Thoracic aorta (tissue), 2 donors: ENCODE data around the gene ANKRD24. TPM values are rescaled to one million over a fixed set of nuclear protein-coding genes. Genes with fewer than 3 reads are reported as not detected.
A peak's percentile ranks its signal among the peaks of the same experiment; 100 is the strongest.

Source experiments
- ATAC-seq: fragments of 150-250 bp; one replicate; pipeline ENCODE4 v1.8.0; 2017; ENCODE audit warnings: low read depth; ENCODE audit not compliant: insufficient number of reproducible peaks, low FRiP score
- DNase-seq: peaks from one replicate; pipeline ENCODE4 v3.0.0-alpha.2; 2020; ENCODE audit warnings: low spot score
- H3K27ac ChIP-seq, 2 donors: fragments of 200-600 bp; sonication (generic); 1 replicate in 1 of 2; 2 replicates in 1 of 2; pipeline ENCODE4 v1.5.1; 2016; ENCODE audit warnings: mild to moderate bottlenecking in 2 of 2, moderate library complexity in 2 of 2
- H3K27me3 ChIP-seq: fragments of 200-600 bp; sonication (generic); replicated peaks from 2 replicates; pipeline ENCODE4 v1.6.0; 2016; ENCODE audit warnings: mild to moderate bottlenecking; ENCODE audit not compliant: insufficient read depth
- H3K36me3 ChIP-seq: fragments of 200-600 bp; sonication (generic); one replicate; pipeline ENCODE4 v1.5.1; 2016
- H3K4me1 ChIP-seq, 2 donors: fragments of 200-600 bp; sonication (generic); 1 replicate in 1 of 2; 2 replicates in 1 of 2; pipeline versions ENCODE4 v1.5.1 to v1.6.0; 2016; ENCODE audit warnings: low read depth in 2 of 2, mild to moderate bottlenecking in 1 of 2; ENCODE audit not compliant: control insufficient read depth in 1 of 2
- H3K4me3 ChIP-seq: fragments of 200-600 bp; sonication (generic); 2 replicates; pipeline ENCODE4 v1.5.1; 2016; ENCODE audit warnings: mild to moderate bottlenecking
- H3K9me3 ChIP-seq: fragments of 200-600 bp; sonication (generic); 2 replicates; pipeline ENCODE4 v1.5.1; 2016
- CTCF ChIP-seq: fragments of 200-600 bp; sonication (generic); IDR thresholded peaks from one replicate; pipeline ENCODE4 v1.5.1; 2019; ENCODE audit warnings: antibody characterized with exemption
- total RNA-seq, 2 donors: library from RNA; depleted of rRNA; stranded (reverse); fragments of >200 nt; gene quantifications; one replicate each; pipeline versions ENCODE4 v1.1.0 to v1.2.3, GENCODE V29; 2016

Gene ANKRD24
- total RNA-seq, 2 donors from 2014 or later = 0.28 to 1.1 TPM

- Histone ChIP-seq H3K36me3 (peaks cover 12% of the 10 kb centered on the region), H3K9me3 (no peaks in the 10 kb centered on the region), H3K4me1 (peaks cover 8 to 17% of the 10 kb centered on the region in 2 donors), H3K27ac (no peak overlapping the region), H3K27me3 (no peaks in the 10 kb centered on the region), H3K4me3 (peak overlapping the region; percentile 92)
- ATAC-seq = no peak
- DNase-seq = no peak
- TF ChIP-seq CTCF = no peak
Observed at GRCh38 chr19:4181053-4181508, 1.4 kb upstream of the ANKRD24 start.

DNA sequence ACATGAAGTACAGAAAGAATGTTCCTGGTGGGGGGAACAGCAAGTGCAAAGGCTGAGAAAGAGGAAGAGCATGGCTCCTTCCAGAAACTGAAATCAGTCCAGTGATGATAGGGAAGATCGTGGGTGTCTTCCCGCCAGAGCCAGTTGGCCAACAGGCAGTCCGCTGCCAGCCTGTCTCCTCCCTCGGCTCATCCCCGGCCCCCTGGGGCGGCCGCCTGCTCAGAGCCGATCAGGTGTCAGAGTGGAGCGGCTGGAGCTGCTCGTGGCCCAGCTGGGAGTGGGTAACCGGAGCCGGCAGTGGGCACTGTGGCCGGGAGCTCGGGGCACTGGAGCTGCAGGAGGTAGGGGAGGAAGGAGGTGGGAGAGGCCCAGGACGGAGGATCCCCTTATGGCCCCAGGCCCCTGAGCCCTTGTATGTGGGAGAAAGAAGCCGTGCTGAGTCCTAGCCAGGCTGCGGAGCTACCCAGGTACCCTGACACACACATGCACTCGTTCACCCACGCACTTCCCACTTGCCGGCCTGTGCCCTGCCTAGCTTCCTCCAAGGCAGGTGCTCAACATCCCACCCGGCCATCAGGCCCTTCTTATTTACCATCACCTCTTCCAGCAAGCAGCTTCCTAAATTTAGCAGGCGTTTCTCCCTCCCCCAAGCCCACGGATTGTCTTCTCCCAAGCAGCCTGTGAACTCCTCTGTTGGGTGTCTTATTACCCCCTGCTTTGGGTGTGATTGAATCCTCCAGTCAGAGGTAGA is 1.7 kb downstream of the ANKRD24 start:
- H3K27ac ChIP-seq = no peak overlapping the region
- ATAC-seq (no peak), DNase-seq (no peak)
- H3K4me3 ChIP-seq = no peak overlapping the region
- peaks cover under 1% of the 10 kb centered on the region for H3K36me3 ChIP-seq
- no peak for TF ChIP-seq CTCF
- no peaks in the 10 kb centered on the region for H3K27me3 ChIP-seq
- H3K4me1 ChIP-seq = peaks cover 8 to 17% of the 10 kb centered on the region in 2 donors
- no peaks in the 10 kb centered on the region for H3K9me3 ChIP-seq

DNA sequence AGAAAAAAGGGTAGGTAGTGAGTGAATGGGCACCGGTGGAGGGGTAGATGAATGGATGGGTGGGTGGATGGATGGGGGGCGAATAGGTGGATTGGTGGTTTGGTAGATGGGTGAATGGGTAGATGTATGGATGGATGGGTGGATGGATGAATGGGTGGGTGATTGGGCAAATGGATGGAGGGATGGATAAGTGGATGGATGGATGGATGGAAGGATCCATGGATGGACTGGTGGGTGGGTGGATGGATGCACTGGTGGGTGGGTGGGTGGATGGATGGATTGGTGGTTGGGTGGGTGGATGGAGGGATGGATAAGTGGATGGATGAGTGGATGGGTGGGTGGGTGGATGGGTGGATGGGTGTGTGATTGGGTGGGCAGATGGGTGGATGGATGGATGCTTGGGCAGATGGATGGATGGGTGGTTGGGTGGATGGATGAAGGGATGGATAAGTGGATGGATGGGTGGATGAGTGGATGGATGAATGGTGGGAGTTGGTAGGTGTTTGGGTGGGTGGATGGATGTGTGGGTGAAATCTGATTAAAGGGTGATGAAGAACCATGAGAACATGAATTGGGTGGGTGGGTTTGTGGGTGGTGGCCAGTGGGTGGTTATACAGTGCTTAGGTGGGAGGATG is 2.3 kb downstream of the ANKRD24 start:
- ATAC-seq = no peak
- no peak overlapping the region for H3K4me3 ChIP-seq

DNA sequence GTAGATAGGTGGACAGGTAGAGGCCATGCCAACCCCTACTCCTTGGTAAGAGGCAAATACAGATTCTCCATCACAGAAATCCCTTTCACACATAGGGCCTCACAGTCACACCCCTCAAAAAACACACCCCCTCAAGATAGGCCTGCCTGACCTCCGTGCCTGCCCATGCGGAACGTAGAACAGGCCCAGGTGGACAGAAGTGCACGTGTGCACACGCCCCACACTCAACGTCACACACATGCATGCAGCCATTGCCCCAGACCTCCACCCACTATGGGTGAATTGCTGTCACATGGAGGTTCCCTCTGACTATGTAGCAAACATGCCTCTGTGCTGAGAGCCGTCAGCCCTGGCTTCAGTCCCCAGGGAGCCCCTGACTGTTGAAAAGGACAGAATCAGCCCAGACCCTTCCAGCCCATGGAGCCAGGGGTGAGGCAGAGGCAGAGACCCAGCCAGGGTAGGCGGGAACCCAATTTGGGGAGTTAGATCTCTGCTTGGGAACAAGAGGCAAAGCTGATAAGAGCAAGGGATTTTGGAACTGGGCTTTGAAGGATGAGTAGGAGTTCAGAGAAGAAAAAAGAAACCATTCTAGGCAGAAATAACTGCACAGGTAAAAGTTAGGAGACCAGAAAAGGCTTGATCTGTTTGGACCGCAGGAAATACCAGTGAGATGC is 3.1 kb downstream of the ANKRD24 start:
- no peaks in the 10 kb centered on the region for H3K27me3 ChIP-seq
- no peak overlapping the region for H3K27ac ChIP-seq
- ATAC-seq (no peak), DNase-seq (no peak)
- H3K36me3 ChIP-seq = no peaks in the 10 kb centered on the region
- no peak for TF ChIP-seq CTCF
- H3K4me1 ChIP-seq = peaks cover 8 to 17% of the 10 kb centered on the region in 2 donors
- no peak overlapping the region for H3K4me3 ChIP-seq
- no peaks in the 10 kb centered on the region for H3K9me3 ChIP-seq

More for the DNA sequence above, 2.3 kb downstream of the ANKRD24 start:
- Histone ChIP-seq H3K4me1 (peaks cover 8 to 17% of the 10 kb centered on the region in 2 donors), H3K9me3 (no peaks in the 10 kb centered on the region), H3K27me3 (no peaks in the 10 kb centered on the region), H3K36me3 (no peaks in the 10 kb centered on the region), H3K27ac (no peak overlapping the region)
- DNase-seq = no peak
- no peak for TF ChIP-seq CTCF
